ENCODE results near the gene UCKL1.

The UCKL1 gene

GRCh38 chr20:63940071-63940471 lies 16.1 kb downstream of the UCKL1 start:
- no peak overlapping the region for H3K4me3 ChIP-seq (ENCODE audit: severe bottlenecking)
- DNase-seq (ENCODE audit: low spot score) (peak; percentile 88), ATAC-seq (ENCODE audit: low read depth) (no peak)
- TF ChIP-seq CTCF (IDR thresholded peaks at IDR 0.05; ENCODE audit: poor library complexity, severe bottlenecking), result no peak
- peaks cover 18% of the 10 kb centered on the region for H3K4me1 ChIP-seq (ENCODE audit: insufficient read depth, poor library complexity, severe bottlenecking)
- H3K27me3 ChIP-seq (ENCODE audit: insufficient read depth, poor library complexity, severe bottlenecking), result no peaks in the 10 kb centered on the region
- peaks cover 78% of the 10 kb centered on the region for H3K36me3 ChIP-seq (ENCODE audit: low read depth)
- no peaks in the 10 kb centered on the region for H3K9me3 ChIP-seq (ENCODE audit: severe bottlenecking)
- H3K27ac ChIP-seq (ENCODE audit: poor library complexity, severe bottlenecking), result no peak overlapping the region

- H3K36me3 ChIP-seq (ENCODE audit: low read depth), result peaks cover 80% of the 10 kb centered on the region
- H3K4me1 ChIP-seq (ENCODE audit: insufficient read depth, poor library complexity, severe bottlenecking), result peaks cover 18% of the 10 kb centered on the region
- no peak for TF ChIP-seq CTCF (IDR thresholded peaks at IDR 0.05; ENCODE audit: poor library complexity, severe bottlenecking)
- H3K27ac ChIP-seq (ENCODE audit: poor library complexity, severe bottlenecking), result no peak overlapping the region
- H3K27me3 ChIP-seq (ENCODE audit: insufficient read depth, poor library complexity, severe bottlenecking), result no peaks in the 10 kb centered on the region
- no peaks in the 10 kb centered on the region for H3K9me3 ChIP-seq (ENCODE audit: severe bottlenecking)
- DNase-seq (ENCODE audit: low spot score) (peak; percentile 86), ATAC-seq (ENCODE audit: low read depth) (0 out of 3 replicates have a peak, but pooled peaks have one; percentile 2)
- H3K4me3 ChIP-seq (ENCODE audit: severe bottlenecking), result no peak overlapping the region
These were observed 16.9 kb downstream of the UCKL1 start for GRCh38 chr20:63939061-63939935.

GRCh38 chr20:63937596-63937995 lies 18.6 kb downstream of the UCKL1 start:
- no peak for DNase-seq (ENCODE audit: low spot score)
- TF ChIP-seq CTCF (IDR thresholded peaks at IDR 0.05; ENCODE audit: poor library complexity, severe bottlenecking), result no peak
- ATAC-seq (ENCODE audit: low read depth), result no peak
- peaks cover 78% of the 10 kb centered on the region for H3K36me3 ChIP-seq (ENCODE audit: low read depth)
- peaks cover 11% of the 10 kb centered on the region for H3K4me1 ChIP-seq (ENCODE audit: insufficient read depth, poor library complexity, severe bottlenecking)
- H3K4me3 ChIP-seq (ENCODE audit: severe bottlenecking), result no peak overlapping the region
- H3K27me3 ChIP-seq (ENCODE audit: insufficient read depth, poor library complexity, severe bottlenecking), result no peaks in the 10 kb centered on the region
- H3K9me3 ChIP-seq (ENCODE audit: severe bottlenecking), result no peaks in the 10 kb centered on the region
- H3K27ac ChIP-seq (ENCODE audit: poor library complexity, severe bottlenecking), result no peak overlapping the region

- DNase-seq (ENCODE audit: low spot score) (no peak), ATAC-seq (ENCODE audit: low read depth) (no peak)
- H3K36me3 ChIP-seq (ENCODE audit: low read depth), result peaks cover 86% of the 10 kb centered on the region
- no peaks in the 10 kb centered on the region for H3K9me3 ChIP-seq (ENCODE audit: severe bottlenecking)
- H3K4me3 ChIP-seq (ENCODE audit: severe bottlenecking), result no peak overlapping the region
- no peaks in the 10 kb centered on the region for H3K27me3 ChIP-seq (ENCODE audit: insufficient read depth, poor library complexity, severe bottlenecking)
- TF ChIP-seq CTCF (IDR thresholded peaks at IDR 0.05; ENCODE audit: poor library complexity, severe bottlenecking), result no peak
- no peak overlapping the region for H3K27ac ChIP-seq (ENCODE audit: poor library complexity, severe bottlenecking)
- no peaks in the 10 kb centered on the region for H3K4me1 ChIP-seq (ENCODE audit: insufficient read depth, poor library complexity, severe bottlenecking)
These were observed 20.8 kb downstream of the UCKL1 start for GRCh38 chr20:63935447-63935846.
